ENCODE measurements around the gene STK11IP.
A peak's percentile ranks its signal among the peaks of the same experiment; 100 is the strongest.

The STK11IP gene

GRCh38 chr2:219557791-219558785, 39.6 kb upstream of the STK11IP start:
- TF ChIP-seq GATA1 (IDR thresholded peaks at IDR 0.05; ENCODE audit: low read depth, low read length): no peak
- TF ChIP-seq POLR2A (IDR thresholded peaks at IDR 0.05; ENCODE audit: low read length): no peak
- no peak for DNase-seq

DNA sequence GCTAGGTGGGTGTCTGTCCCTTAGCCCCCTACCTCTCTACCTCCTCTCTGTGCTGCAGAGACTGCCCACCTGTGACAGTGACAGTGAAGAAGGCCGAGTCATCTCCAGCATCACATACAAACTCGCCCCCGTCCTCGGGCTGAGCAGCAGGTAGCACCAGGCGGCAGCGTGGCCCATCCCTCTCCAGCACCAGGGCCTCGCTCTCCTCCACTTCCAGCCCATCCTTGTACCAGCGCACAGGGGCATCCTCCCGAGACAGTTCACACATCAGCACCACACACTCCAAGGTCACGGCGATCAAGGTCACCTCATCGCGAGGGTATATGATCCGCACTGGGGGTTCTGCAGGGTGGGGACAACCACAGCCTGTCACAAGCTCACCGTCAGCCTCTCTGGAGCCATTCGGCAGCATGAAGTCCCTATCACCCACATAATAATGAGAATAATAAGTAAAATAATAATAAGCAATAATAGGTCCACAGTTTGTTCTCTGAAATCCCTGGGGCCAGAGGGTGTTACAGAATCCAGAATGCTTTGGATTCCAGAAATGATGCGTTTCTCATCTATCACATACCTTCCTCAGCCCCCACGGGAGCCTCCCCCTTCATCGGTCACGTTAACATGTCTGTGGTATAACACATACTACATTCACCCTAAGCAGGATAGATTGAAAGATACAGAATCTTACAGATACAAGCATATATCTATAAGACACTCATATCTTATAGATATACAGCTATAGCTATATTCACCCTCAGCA, 38.3 kb upstream of the STK11IP start:
- TF ChIP-seq POLR2A (IDR thresholded peaks at IDR 0.05; ENCODE audit: low read length) (no peak), GATA1 (IDR thresholded peaks at IDR 0.05; ENCODE audit: low read depth, low read length) (no peak)
- no peak for DNase-seq

DNA sequence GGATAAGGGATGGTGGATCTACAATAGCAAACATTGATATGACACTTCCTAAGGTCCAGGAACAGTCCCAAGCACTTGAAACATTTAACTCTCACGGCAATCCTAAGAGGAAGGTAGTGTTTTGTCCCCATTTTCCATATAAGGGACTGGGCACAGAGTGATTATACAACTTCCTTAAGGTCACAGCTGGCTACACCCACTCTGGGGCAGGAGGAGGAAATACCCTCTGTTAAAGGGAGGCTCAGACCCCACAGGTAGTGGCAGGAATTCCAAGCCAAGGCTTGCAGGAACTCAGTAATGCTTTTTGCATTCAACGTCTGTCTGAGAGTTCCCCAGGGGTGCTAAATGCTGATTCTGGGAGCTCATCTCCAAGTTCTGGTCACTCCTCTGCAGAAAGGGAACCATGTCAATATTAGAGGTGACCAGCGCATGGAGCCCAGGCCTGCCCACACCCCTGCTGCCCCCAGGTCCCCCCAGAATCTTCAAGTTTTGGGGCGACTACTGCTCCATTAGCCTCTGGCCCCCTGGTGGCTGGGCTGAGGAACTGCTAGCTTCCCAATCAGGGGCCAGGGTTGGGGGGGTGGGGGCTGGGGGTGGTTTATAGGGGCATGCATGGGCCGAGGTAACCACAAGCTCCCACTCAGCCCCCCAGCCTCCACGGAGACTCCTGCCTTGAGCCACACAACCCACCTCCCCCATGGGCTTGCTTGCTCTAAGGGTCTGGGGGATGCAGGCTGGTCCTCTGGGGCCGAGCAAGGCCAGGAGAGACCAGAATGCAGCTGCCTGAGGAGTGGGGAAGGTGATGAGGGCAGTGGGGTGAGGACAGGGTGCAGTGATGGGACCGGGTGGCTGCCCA, 37.4 kb upstream of the STK11IP start:
- TF ChIP-seq GATA1 (IDR thresholded peaks at IDR 0.05; ENCODE audit: low read depth, low read length) (no peak), POLR2A (IDR thresholded peaks at IDR 0.05; ENCODE audit: low read length) (no peak)
- DNase-seq: peak; percentile 14 to 38

- TF ChIP-seq POLR2A (IDR thresholded peaks at IDR 0.05; ENCODE audit: low read length): no peak
- TF ChIP-seq GATA1 (IDR thresholded peaks at IDR 0.05; ENCODE audit: low read depth, low read length): no peak
- DNase-seq: no peak
Observed at GRCh38 chr2:219560893-219561178, 36.8 kb upstream of the STK11IP start.

DNA sequence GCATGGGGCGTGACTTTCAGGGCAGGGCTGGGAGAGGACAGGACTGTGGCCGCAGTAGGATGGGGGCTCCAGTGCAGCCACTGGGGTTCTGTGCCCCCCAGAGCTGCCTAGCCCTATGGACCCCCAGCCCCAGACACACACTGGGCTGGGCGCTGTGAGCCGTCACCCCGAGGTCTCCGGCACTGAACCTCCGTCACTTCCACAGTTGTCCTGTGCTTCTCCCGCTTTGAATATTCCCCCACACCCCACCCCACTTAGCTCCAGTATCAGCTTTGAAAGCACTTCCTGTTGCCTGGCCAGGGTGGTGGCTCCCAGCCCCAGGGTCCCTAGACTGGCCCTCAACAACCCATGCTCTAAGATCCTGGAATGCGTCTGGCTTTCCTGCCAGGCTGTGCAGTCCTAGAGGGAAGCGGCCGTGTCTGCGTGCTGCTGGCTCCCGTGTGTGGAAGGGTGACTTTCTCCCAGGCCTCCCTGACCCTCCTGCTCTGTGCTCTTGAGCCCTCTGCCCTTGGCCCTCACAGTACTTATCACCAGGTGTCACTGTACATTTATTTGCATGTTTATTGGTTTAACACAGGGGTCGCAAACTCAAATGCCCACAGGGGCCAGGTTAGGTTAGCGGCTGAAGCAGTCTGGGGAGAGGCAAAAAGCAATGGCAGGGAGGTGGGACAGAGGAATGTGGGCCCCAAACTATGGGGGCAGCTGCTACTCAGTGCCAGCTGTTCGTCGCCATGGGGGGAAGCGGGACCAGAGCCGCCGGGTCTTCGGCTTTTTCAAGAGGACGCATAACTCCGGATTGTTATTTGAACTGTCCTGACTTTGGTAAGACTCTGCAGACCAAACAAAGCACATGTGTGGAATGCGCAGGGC, 36.2 kb upstream of the STK11IP start:
- no peak for TF ChIP-seq GATA1 (IDR thresholded peaks at IDR 0.05; ENCODE audit: low read depth, low read length)
- TF ChIP-seq POLR2A (IDR thresholded peaks at IDR 0.05; ENCODE audit: low read length): no peak
- no peak for DNase-seq

- DNase-seq: no peak
- TF ChIP-seq GATA1 (IDR thresholded peaks at IDR 0.05; ENCODE audit: low read depth, low read length): no peak
- TF ChIP-seq POLR2A (IDR thresholded peaks at IDR 0.05; ENCODE audit: low read length): no peak
Observed at GRCh38 chr2:219562049-219563020, 35.3 kb upstream of the STK11IP start.

GRCh38 chr2:219563271-219563928, 34.3 kb upstream of the STK11IP start:
- DNase-seq: no peak
- TF ChIP-seq POLR2A (IDR thresholded peaks at IDR 0.05; ENCODE audit: low read length): no peak
- TF ChIP-seq GATA1 (IDR thresholded peaks at IDR 0.05; ENCODE audit: low read depth, low read length): no peak

GRCh38 chr2:219565130-219566080, 32.3 kb upstream of the STK11IP start:
- TF ChIP-seq GATA1 (IDR thresholded peaks at IDR 0.05; ENCODE audit: low read depth, low read length) (no peak), POLR2A (IDR thresholded peaks at IDR 0.05; ENCODE audit: low read length) (no peak)
- no peak for DNase-seq

- no peak for TF ChIP-seq GATA1 (IDR thresholded peaks at IDR 0.05; ENCODE audit: low read depth, low read length)
- TF ChIP-seq POLR2A (IDR thresholded peaks at IDR 0.05; ENCODE audit: low read length): no peak
- no peak for DNase-seq
Observed at GRCh38 chr2:219566640-219567039, 31.0 kb upstream of the STK11IP start.

- TF ChIP-seq GATA1 (IDR thresholded peaks at IDR 0.05; ENCODE audit: low read depth, low read length): no peak
- TF ChIP-seq POLR2A (IDR thresholded peaks at IDR 0.05; ENCODE audit: low read length): no peak
- DNase-seq: no peak
Observed at GRCh38 chr2:219567131-219567530, 30.5 kb upstream of the STK11IP start.

Data from erythroblast (primary cell).